Stimulated activated CD4-positive, alpha-beta T cell treated with anti-CD3 and anti-CD28 coated beads, Interleukin-15, amount 100 ng/mL, for 1 hour (primary cell): ENCODE data around the gene NCDN.
"Not testable (repeated sequence)": the region's sequence is repeated elsewhere in the genome, so short reads cannot be mapped to it uniquely, and the experiment has no call there.

Experiments
- DNase-seq, 2 donors: peaks; one replicate each; pipeline ENCODE4 v3.0.0-alpha.2; 2020; ENCODE audit warnings: low read depth in 1 of 2, low spot score in 1 of 2

Gene NCDN

DNA sequence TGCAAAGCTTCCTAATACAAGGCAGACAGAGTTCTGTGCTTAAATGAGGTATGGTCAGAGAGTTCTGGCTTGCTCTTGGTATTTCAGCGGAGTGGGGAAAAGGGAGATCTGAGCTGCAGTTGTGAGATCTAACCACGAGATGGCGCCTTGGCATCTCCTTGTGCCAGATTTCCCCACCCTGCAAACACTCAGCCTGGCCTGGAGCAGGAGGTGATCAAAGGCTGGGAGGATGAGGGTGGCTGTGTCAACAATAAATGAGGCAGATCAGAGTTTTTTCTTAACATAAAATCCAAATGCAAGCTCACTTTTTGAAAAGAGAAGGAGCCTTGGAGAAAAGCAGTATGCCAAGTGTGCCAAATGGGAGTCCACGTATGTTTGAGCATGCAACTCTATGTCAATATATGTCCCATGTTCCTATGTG is 11.4 kb downstream of the NCDN start:
- DNase-seq: peak in 1 of 2 donors; percentile 30

DNA sequence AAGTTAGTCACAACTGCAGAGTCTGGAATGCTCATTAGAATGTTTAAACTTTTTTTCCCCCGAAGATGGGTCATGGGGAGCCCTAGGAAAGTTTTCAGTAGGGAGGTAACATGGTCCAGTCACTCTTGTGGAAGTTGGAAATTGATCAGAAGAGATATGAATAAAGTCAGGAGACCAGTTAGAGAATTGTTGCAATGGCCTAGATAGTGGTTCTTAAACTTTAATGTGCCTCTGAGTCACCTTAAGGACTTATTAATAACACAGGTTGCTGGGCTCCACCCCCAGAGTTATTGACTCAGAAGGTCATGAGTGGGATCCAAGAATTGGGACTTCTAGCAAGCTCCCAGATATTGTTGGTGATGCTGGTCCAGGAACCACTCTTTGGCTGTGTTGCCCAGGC is 12.3 kb downstream of the NCDN start:
- DNase-seq: no peak

GRCh38 chr1:35570589-35571137 is 13.1 kb downstream of the NCDN start:
- DNase-seq: no peak

GRCh38 chr1:35571263-35571662 is 13.7 kb downstream of the NCDN start:
- no peak for DNase-seq

DNA sequence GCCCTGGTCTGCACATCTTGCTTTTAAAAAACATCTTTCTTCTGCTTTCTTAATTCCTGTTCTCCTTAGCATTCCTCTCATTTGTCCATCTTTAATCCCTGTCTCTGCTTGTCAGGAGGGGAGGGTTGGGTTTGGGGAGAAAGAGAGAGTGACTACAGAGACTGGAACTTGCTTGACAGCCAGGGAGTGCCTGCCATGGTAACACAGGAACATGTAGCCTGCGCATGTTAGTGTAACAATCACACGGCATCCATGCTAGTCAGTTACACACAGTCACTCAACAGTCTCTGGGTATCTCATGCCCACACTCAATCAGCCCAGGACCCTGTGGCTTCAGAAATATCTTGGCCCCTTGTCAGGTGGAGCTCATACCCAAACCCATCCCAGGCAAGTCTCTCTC is 14.7 kb downstream of the NCDN start:
- no peak for DNase-seq

DNA sequence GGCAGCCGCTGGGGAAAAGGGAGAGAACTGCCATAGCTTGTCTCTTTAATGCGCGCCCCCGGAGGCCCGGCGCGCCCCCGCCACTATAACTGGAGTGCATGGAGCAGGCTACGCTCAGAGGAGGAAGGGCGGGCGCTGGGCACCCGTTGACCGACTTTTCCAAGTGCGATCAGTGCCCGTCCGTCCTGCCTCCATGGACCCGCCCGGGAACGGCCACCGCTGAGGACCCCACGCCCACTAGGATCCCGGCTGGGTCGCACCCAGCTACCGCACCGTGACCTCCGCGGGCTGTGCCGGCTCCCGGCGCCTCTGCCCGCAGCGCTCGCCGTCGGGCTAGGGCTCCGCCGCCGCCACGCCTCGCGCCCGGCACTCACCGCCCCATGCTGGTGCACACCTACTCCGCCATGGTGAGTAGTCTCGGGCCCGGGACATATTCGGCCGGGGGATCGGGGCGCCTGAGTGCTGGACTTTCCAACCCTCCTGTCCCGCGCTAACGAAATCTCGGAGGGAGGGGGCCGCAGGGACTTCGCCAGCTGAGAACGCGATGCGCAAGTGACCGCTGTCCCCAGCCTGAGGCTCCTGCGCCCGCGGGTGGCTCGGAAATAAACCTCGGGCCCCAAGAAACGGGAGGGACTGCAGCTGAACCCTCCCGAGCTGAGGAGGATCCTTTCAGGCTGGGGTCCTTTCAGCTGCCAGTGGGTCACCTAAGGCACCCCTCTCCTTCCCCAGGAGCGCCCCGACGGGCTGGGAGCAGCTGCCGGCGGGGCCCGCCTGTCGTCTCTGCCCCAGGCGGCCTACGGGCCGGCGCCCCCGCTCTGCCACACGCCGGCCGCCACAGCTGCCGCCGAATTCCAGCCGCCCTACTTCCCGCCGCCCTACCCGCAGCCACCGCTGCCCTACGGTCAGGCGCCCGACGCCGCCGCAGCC is 15.9 kb downstream of the NCDN start, which contains the start of gene TFAP2E:
TFAP2E (plus strand) TSS at position 117 of the 927 bp plus-strand sequence; CDS start at position 381, 264 bp downstream.
- no peak for DNase-seq

- DNase-seq: no peak
Observed at GRCh38 chr1:35574125-35574654, 16.6 kb downstream of the NCDN start.

- no peak for DNase-seq
Observed at GRCh38 chr1:35574655-35575415, 17.2 kb downstream of the NCDN start.

DNA sequence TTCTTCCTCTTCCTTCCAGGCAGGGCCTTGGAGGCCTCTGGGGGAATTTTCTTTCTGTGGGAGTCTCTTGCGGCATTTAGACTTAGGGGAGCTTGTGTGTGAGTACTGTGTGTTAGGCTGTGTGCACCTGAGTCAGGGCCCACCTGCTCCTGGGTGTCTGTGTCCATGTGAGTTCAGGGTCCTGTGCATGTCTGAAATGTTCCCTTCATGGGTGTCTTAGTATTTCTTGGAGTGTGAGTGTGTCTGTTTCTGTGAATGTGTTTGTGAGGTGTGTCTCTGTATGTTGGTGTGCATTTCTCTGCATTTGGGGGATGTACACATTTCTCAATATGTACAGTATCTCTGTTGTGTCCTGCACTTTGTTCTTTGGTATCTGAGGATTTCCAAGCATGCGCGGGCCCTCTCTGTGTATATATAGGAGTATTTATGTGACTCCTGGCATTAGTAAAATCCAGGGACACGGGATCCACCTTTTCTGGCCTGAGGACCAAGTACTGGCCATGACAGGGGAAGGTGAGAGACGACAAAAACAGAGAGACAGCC is 17.9 kb downstream of the NCDN start:
- DNase-seq: no peak

- no peak for DNase-seq
Observed at GRCh38 chr1:35576061-35576765, 18.6 kb downstream of the NCDN start.

- not testable (repeated sequence) for DNase-seq
Observed at GRCh38 chr1:35576766-35577070, 19.1 kb downstream of the NCDN start.

DNA sequence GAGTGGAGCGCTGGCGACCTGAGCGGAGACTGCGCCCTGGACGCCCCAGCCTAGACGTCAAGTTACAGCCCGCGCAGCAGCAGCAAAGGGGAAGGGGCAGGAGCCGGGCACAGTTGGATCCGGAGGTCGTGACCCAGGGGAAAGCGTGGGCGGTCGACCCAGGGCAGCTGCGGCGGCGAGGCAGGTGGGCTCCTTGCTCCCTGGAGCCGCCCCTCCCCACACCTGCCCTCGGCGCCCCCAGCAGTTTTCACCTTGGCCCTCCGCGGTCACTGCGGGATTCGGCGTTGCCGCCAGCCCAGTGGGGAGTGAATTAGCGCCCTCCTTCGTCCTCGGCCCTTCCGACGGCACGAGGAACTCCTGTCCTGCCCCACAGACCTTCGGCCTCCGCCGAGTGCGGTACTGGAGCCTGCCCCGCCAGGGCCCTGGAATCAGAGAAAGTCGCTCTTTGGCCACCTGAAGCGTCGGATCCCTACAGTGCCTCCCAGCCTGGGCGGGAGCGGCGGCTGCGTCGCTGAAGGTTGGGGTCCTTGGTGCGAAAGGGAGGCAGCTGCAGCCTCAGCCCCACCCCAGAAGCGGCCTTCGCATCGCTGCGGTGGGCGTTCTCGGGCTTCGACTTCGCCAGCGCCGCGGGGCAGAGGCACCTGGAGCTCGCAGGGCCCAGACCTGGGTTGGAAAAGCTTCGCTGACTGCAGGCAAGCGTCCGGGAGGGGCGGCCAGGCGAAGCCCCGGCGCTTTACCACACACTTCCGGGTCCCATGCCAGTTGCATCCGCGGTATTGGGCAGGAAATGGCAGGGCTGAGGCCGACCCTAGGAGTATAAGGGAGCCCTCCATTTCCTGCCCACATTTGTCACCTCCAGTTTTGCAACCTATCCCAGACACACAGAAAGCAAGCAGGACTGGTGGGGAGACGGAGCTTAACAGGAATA is 19.7 kb downstream of the NCDN start:
- no peak for DNase-seq

DNA sequence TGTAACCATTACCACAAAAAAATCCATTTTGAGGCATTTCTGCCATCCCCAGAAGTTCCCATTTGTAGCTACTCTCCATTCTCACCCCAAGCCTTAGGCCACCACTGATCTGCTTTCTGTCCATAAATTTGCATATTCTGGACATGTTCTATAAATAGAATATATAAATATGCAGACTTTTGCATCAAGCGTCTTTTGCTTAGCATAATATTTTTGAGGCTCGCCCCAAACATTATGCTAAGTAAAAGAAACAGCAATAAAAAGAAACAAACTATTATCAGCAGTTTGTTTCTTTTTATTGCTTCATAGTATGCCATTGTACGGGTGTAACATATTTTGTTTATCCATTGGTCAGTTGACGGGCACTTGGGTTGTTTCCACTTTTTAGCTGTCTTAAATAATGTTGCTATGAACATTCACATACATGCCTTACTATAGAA is 23.4 kb downstream of the NCDN start:
- no peak for DNase-seq

DNA sequence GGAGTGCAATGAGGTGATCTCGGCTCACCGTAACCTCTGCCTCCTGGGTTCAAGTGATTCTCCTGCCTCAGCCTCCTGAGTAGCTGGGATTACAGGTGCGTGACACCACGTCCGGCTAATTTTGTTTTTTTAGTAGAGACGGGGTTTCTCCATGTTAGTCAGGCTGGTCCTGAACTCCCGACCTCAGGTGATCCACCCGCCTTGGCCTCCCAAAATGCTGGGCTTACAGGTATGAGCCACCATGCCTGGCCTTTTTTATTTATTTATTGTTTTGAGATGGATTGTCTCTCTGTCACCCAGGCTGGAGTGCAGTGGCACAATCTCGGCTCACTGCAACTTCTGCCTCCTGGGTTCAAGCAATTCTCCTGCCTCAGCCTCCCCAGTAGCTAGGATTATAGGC is 24.0 kb downstream of the NCDN start:
- DNase-seq: not testable (repeated sequence)

- DNase-seq: no peak
Observed at GRCh38 chr1:35585281-35585680, 27.7 kb downstream of the NCDN start.

DNA sequence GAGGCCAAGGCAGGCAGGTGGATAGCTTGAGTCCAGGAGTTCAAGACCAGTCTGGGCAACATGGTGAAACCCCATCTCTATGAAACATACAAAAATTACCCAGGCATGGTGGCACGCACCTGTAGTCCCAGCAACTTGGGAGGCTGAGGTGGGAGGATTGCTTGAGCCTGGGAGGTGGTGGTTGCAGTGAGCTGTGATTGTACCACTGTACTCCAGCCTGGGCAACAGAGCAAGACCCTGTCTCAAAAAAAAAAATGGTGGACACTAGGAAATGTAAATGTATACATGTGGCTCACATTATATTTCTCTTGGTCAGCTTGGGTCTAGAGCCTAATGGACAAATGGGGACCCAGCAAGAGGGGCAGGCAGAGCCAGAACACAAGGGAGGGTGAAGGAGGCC is 28.2 kb downstream of the NCDN start:
- DNase-seq: not testable (repeated sequence)

DNA sequence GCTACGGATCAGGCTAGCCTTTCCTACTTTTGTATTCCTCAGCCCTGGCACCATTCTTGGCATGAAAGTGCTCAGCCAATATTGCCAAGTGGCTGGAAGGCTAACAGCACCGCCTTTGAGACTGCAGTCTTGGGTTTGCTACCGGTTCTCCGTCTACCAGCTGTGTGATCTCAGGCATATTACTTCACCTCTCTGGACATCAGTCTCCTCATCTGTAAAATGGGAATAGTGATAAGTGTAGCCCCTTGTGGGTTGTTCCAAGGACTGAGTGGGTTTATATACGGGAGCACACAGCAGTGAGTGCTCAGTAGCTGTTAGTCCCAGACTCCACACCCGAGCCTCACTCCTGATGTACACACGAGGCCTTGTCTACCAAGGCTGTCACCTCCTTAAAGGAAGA is 29.2 kb downstream of the NCDN start:
- no peak for DNase-seq

GRCh38 chr1:35587736-35588135 is 30.1 kb downstream of the NCDN start:
- no peak for DNase-seq

GRCh38 chr1:35588197-35588910 is 30.8 kb downstream of the NCDN start:
- no peak for DNase-seq
